T-helper 2 cell treated with Interferon-gamma antibody and Interleukin-4, amounts not matched to agents 5 μg/mL and 100 μg/mL, for 36 hours (primary cell): ENCODE results near the gene FOXA1.

Experiments
- DNase-seq: peaks from one replicate; pipeline ENCODE4 v3.0.0; 2021; ENCODE audit warnings: low spot score
- H3K27ac Mint-ChIP-seq: one replicate; pipeline ENCODE4 v1.8.0; 2021; ENCODE audit warnings: mild to moderate bottlenecking, mixed read lengths
- H3K27me3 Mint-ChIP-seq: one replicate; pipeline ENCODE4 v1.8.0; 2021; ENCODE audit warnings: low read depth, mixed read lengths
- H3K36me3 Mint-ChIP-seq: one replicate; pipeline ENCODE4 v1.8.0; 2021; ENCODE audit warnings: low read depth, mixed read lengths
- H3K4me1 Mint-ChIP-seq: one replicate; pipeline ENCODE4 v1.8.0; 2021; ENCODE audit warnings: low read depth, mixed read lengths
- H3K4me3 Mint-ChIP-seq: one replicate; pipeline ENCODE4 v1.8.0; 2022; ENCODE audit warnings: mild to moderate bottlenecking, moderate library complexity, mixed read lengths
- H3K9me3 Mint-ChIP-seq: one replicate; pipeline ENCODE4 v1.8.0; 2021; ENCODE audit warnings: mixed read lengths

Gene FOXA1

DNA sequence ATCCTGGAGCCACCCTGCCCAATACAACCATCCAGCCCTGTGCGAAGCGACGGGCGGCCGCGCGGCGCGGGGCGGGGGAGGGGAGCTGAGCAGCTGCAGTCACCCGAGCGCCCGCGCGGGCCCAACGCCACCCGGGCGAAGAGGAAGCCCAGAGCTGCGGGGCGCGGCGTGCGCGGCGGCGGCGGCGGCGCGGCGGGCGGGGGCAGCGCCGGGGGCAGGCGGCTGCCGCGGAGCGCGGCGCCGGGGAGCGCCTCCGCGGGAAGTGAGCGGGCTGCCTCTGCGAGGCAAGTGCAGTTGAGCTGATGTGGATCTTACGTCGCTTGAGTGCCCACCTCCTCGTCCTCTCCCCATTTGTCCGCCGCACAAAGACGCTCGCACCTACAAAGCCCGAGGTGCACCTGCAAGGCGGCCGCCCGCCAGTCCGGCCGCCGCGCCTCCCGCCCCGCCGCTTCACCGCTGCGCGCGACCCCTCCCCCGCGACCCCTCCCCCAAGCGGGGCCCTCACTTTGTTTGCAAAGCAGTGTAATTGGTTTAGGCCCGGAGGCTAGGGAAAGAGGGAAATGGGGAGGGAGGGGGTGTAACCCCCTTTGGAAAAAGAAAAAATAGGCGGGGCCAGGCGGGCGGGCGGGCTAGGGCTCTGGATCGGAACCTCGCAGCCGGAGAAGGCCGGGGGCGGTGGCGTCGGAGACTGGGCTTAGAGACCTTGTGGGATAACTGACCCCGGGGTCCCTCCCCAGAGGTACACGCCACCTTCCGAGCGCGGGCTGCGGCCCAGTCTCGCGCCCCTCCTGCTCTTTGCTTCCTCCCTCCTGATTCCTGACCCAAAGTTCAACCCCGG, at the start of gene FOXA1, which contains the start of gene TTC6:
FOXA1 (minus strand) TSS at position 279 of the 838 bp plus-strand sequence; CDS start at position 2, 277 bp downstream.
TTC6 (plus strand) TSS at position 659 of the 838 bp plus-strand sequence. CDS start 26,436 bp downstream, outside the sequence.
- H3K36me3 Mint-ChIP-seq, result peaks cover 2% of the 10 kb centered on the region
- no peak for DNase-seq

DNA sequence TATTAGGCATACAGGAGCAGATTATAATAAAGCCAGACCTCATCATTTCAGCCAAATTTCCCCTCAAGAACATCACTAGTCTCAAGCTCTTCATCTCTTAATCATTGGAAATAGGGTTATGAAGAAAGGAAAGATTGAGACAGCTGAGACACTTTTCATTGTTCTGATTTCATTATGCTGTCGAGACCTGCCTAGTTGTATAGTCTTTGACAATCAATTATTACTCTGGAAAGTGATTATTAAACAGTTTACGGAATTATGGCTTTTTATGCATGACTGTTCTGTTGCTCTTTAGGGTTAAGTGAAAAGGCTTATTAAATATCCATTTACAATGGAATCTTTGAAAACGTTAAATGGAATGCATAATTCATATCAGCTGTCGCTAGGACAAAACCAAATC, 48.7 kb upstream of the FOXA1 start:
- no peaks in the 10 kb centered on the region for H3K27me3 Mint-ChIP-seq
- no peak overlapping the region for H3K27ac Mint-ChIP-seq
- H3K9me3 Mint-ChIP-seq, result no peaks in the 10 kb centered on the region
- no peak for DNase-seq
- no peaks in the 10 kb centered on the region for H3K4me1 Mint-ChIP-seq
- no peaks in the 10 kb centered on the region for H3K36me3 Mint-ChIP-seq
- no peak overlapping the region for H3K4me3 Mint-ChIP-seq

More for the DNA sequence above, at the start of gene FOXA1, which contains the start of gene TTC6:
- Mint-ChIP-seq H3K27me3 (peaks cover 78% of the 10 kb centered on the region), H3K9me3 (peaks cover 7% of the 10 kb centered on the region), H3K4me3 (peak within 1 kb of the TSS; percentile 61), H3K27ac (peak within 1 kb of the TSS; percentile 45), H3K4me1 (peaks cover 6% of the 10 kb centered on the region)

DNA sequence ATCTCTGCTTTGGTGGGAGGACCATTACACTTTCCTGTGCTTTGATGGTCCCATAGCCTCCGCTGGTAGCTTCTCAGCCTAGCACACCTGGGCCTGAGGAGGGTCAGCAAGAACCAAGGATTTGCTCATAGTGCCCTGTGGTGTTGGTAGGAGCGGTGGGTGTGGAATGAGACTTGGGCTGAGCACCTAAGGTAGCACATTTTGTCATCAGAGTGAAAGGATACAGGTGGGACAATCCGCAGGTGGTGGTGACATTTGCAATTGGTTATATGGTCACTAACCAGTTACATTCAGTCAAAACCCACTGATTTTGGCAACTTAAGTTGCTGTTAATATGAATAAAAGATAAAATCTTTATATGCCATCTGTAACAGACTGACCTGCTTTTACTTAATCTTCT, 47.1 kb upstream of the FOXA1 start:
- no peak overlapping the region for H3K4me3 Mint-ChIP-seq
- no peak for DNase-seq
- no peaks in the 10 kb centered on the region for H3K4me1 Mint-ChIP-seq
- H3K36me3 Mint-ChIP-seq, result no peaks in the 10 kb centered on the region
- H3K9me3 Mint-ChIP-seq, result no peaks in the 10 kb centered on the region
- no peak overlapping the region for H3K27ac Mint-ChIP-seq
- no peaks in the 10 kb centered on the region for H3K27me3 Mint-ChIP-seq

DNA sequence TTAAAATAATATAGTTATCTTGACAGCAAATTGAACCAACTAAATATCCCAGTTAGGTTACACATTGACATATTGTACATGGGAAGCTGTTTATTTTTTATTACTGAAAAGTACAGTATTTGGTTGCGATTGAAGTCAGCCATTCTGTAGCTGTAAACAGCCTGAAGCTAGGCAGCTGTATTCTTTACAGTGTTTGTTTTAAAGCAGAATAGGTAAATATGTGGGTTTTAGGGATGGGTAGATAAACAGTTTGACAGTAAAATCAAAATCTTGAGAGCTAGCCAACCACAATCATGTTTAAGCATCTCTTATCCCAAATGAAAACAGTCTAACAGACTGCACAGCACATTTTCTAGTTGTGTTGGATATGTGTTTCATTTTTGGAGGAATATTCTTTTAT, 46.1 kb upstream of the FOXA1 start:
- DNase-seq, result no peak
- Mint-ChIP-seq H3K9me3 (peaks cover 2% of the 10 kb centered on the region), H3K4me1 (no peaks in the 10 kb centered on the region), H3K4me3 (no peak overlapping the region), H3K27ac (no peak overlapping the region), H3K36me3 (no peaks in the 10 kb centered on the region), H3K27me3 (no peaks in the 10 kb centered on the region)

DNA sequence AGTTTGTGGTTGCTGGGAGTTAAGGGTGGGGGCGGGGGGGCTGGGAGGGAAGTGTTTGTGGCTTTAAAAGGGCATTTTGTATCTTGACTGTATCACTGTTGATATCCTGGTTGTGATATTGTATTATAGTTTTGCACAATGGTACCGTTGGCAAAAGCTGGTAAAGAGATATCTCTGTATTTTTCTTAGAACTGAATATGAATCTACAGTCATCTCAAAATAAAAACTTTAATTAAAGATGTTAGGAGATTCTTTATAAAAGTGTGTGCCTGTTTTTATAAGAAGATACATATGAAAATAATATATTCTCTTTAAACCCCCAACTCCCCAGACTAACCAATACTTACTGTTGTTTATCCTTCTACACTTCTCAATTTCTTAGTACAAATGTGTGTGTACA, 43.5 kb upstream of the FOXA1 start:
- Mint-ChIP-seq H3K4me3 (no peak overlapping the region), H3K27me3 (no peaks in the 10 kb centered on the region), H3K36me3 (no peaks in the 10 kb centered on the region), H3K27ac (no peak overlapping the region), H3K9me3 (peaks cover 9% of the 10 kb centered on the region), H3K4me1 (no peaks in the 10 kb centered on the region)
- DNase-seq, result no peak

GRCh38 chr14:37637341-37637740, 42.3 kb upstream of the FOXA1 start:
- H3K36me3 Mint-ChIP-seq, result no peaks in the 10 kb centered on the region
- H3K27ac Mint-ChIP-seq, result no peak overlapping the region
- no peak overlapping the region for H3K4me3 Mint-ChIP-seq
- H3K27me3 Mint-ChIP-seq, result no peaks in the 10 kb centered on the region
- H3K9me3 Mint-ChIP-seq, result peaks cover 9% of the 10 kb centered on the region
- no peak for DNase-seq
- H3K4me1 Mint-ChIP-seq, result no peaks in the 10 kb centered on the region

DNA sequence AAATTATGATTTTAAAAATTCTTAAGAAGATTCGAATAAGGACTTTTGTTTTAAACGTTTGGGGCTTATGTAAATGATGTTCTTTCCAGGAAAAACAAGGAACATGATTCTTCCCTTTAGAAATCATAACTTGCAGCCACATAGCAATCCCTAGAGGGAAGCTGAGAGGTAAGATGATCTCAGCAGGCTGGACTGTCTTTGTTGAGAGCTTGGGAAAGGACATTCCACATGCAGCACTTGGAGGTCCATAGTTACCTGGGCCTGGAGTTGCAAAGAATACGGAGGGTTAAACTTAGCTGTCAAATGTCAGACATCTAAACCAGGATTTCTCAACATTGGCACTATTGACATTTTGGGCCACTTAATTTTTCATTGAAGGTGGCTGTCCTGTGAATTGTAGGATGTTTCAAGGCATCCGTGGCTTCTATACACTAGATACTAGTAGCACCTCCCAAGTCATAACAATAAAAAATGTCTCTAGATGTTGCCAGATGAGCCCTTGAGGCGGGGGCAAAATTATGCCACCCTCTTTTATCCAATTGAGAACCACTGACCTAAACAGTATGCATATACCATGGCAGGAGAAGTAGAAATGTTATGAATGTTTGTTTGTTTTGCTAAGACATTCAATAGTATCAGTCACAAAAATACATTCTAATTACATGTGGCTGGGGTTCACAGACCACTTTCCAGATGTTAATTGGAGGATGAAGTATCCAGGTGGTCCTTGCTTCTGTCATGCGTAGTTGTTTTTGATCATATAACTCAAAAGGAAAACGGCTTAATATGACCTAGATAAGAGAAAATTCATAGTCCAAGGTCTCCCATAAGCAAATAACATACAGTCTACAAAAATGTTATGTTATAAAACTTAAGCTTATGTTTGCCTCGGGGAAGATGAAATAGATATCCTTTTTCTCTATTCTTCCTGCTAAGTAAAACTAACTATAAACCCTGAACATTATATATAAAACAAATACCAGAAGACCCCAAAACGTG, 30.8 kb upstream of the FOXA1 start:
- H3K27ac Mint-ChIP-seq, result no peak overlapping the region
- no peak overlapping the region for H3K4me3 Mint-ChIP-seq
- H3K27me3 Mint-ChIP-seq, result no peaks in the 10 kb centered on the region
- DNase-seq, result no peak
- H3K9me3 Mint-ChIP-seq, result peaks cover 8% of the 10 kb centered on the region
- H3K4me1 Mint-ChIP-seq, result no peaks in the 10 kb centered on the region
- H3K36me3 Mint-ChIP-seq, result no peaks in the 10 kb centered on the region

DNA sequence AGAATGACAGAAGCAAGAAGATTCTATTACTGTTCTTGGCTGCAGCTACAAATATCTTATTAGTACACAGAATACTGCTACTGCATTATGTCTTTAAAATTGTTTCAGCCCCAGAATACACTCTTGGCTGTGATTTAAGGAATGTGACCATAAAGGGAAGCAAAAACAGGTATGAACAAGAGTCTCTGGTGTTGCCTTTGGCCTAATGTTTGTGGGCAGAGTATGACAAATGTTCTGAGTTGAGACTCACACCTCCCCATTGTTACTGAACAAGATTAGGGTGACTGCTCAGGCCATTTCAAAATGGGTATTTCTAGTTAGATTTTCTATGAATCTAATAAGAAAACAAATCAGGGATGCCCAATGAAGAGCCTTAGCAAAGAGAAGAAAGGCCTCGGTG, 28.9 kb upstream of the FOXA1 start:
- H3K27ac Mint-ChIP-seq, result no peak overlapping the region
- no peaks in the 10 kb centered on the region for H3K36me3 Mint-ChIP-seq
- no peaks in the 10 kb centered on the region for H3K9me3 Mint-ChIP-seq
- H3K4me3 Mint-ChIP-seq, result no peak overlapping the region
- H3K4me1 Mint-ChIP-seq, result no peaks in the 10 kb centered on the region
- DNase-seq, result no peak
- H3K27me3 Mint-ChIP-seq, result no peaks in the 10 kb centered on the region

DNA sequence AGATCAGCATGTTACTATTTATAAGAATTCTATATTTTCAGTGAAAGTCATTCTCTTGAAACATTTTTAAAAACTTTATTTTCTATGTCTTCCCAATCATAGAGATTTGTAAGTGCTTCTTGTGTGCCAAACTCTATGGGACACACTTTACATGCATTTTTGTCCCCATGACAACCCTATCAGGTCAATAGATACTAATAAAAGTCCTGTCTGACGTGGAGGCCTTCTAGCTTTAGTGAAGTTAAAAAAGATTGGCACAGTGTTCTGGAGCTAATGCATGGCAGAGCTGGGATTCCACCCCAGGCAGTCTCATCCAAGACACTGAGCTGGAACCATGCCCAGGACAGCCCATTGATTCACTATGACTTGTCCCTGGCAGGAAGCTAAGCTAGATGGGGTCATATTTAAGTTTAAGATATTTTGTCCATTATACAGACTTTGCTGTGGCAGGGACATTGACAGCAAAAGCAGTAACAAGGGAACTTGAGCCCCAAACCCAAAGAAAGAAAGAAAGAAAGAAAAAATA, 28.4 kb upstream of the FOXA1 start:
- no peak for DNase-seq
- Mint-ChIP-seq H3K9me3 (no peaks in the 10 kb centered on the region), H3K4me1 (no peaks in the 10 kb centered on the region), H3K36me3 (no peaks in the 10 kb centered on the region), H3K4me3 (no peak overlapping the region), H3K27ac (no peak overlapping the region), H3K27me3 (no peaks in the 10 kb centered on the region)

DNA sequence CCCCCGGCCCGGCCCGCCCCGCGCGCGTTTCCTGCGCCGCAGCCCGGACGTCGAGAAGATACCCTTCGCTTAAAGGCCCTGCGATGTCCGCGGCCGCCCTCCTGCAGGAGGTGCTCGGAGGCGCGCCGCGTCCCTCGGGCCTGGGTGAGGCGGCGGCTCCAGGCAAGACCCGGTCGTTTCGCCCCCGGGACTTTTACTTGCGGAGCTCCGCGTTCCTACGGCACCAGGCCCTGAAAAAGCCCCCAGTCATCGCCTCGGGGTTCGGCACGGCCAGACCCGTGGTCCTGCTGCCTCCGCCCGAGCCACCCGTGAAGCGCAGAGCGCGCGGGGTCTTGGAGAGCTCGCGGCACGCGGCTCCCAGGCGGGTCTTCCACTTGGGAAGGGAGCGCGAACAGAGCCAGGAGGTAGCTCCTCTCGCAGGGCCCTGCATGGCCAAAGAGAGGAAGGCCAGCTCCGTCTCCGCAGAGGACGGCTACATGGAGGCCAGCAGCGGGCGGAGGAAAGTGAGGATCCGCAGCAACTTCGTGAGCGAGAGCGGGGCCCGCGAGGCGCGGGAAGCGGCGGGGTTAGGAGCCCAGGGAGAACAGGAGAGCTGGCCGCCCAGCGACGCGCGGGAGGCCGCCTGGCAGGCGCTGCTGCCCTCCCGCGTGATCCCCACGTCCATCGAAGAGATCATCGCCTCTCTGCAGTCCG, 27.3 kb upstream of the FOXA1 start:
- H3K4me3 Mint-ChIP-seq, result no peak overlapping the region
- H3K9me3 Mint-ChIP-seq, result no peaks in the 10 kb centered on the region
- no peak overlapping the region for H3K27ac Mint-ChIP-seq
- no peak for DNase-seq
- H3K4me1 Mint-ChIP-seq, result no peaks in the 10 kb centered on the region
- H3K27me3 Mint-ChIP-seq, result no peaks in the 10 kb centered on the region
- H3K36me3 Mint-ChIP-seq, result no peaks in the 10 kb centered on the region

DNA sequence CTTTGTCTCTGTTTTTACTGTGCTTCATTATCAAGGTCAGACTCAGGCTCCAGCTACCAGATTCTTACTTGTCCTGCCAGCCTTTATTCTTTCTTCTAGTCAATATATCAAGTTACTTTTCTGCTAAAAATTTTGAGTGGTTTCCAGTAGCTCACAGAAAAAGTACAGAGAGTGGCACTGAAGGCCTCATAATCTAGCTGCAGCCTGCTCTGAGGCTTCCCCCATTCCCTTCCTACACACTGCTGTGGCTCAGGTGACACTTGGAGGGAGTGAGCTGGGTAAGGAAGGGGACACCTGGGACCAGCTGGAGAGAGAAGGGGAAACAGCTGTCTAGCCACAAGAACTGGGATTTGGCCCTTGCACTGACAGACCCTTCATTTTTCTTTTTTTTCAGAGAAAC, 25.8 kb upstream of the FOXA1 start:
- Mint-ChIP-seq H3K9me3 (peaks cover 4% of the 10 kb centered on the region), H3K36me3 (no peaks in the 10 kb centered on the region), H3K4me1 (no peaks in the 10 kb centered on the region), H3K4me3 (no peak overlapping the region), H3K27me3 (no peaks in the 10 kb centered on the region), H3K27ac (no peak overlapping the region)
- no peak for DNase-seq

GRCh38 chr14:37618498-37619028, 23.5 kb upstream of the FOXA1 start:
- no peak for DNase-seq
- peaks cover 16% of the 10 kb centered on the region for H3K9me3 Mint-ChIP-seq
- no peak overlapping the region for H3K4me3 Mint-ChIP-seq
- no peak overlapping the region for H3K27ac Mint-ChIP-seq
- H3K4me1 Mint-ChIP-seq, result no peaks in the 10 kb centered on the region
- H3K27me3 Mint-ChIP-seq, result no peaks in the 10 kb centered on the region
- H3K36me3 Mint-ChIP-seq, result no peaks in the 10 kb centered on the region

- no peak overlapping the region for H3K27ac Mint-ChIP-seq
- no peaks in the 10 kb centered on the region for H3K27me3 Mint-ChIP-seq
- H3K9me3 Mint-ChIP-seq, result peaks cover 18% of the 10 kb centered on the region
- no peak for DNase-seq
- H3K4me3 Mint-ChIP-seq, result no peak overlapping the region
- no peaks in the 10 kb centered on the region for H3K4me1 Mint-ChIP-seq
- no peaks in the 10 kb centered on the region for H3K36me3 Mint-ChIP-seq
Observed at GRCh38 chr14:37617864-37618365, 22.9 kb upstream of the FOXA1 start.
